ENCODE data around the gene LAPTM5. TPM values are rescaled to one million over a fixed set of nuclear protein-coding genes. Genes with fewer than 3 reads are reported as not detected.

The LAPTM5 gene
- total and polyA plus RNA-seq, 2 of the 8 experiments (the other 6 are each of a cell fraction or from before 2014, with no cell fraction given) = 0.37 to 1.4 TPM

DNA sequence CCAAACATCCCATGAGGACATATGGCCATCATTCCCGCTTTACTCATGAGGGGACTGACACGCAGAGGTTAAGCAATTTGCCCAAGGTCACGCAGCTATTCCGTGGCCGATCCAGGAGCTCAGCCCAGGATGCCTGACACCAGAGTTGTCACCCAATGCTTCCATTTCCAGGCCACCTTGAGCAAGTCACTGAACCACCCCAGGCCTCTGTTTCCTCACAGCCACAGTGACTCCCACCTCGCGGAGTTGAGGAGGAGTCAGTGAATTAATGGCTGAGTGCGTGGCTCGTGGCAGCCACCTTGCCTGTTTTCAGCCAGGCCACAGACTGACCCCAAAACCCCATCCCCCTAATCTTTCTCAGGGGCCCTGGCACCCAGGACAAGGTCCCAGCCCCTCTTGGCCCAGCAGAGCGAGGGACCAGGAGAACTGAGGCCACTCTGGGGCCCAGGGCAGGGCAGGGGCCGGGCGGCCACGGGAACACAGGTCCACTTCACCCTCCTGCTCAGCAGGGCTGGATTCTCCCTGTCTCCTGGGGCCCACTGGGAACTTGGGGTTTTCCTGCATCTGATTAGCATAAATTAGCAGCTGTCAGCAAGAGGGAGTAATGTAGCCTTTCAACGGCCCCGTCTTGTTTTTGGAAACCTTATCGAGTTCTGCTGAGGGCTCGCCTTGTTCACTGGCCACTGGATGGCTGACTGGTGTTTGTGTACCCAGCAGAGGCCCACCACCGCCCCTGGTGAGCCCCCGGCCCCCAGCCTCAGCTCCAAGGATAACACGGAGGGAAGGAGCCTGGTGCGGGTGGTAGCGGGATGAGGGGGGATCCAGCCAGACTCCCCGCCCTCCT is 19.7 kb upstream of the LAPTM5 start:
- CTCF ChIA-PET (ENCODE audit: partially characterized antibody) = interaction anchor here (1.1 to 51.2 kb wide), 4 partner anchors 26 to 396 kb away, joined by 3 to 1640 read pairs (median 791); partner anchors contain the start of genes LAPTM5, MATN1 and SDC3
- Histone ChIP-seq H2AFZ (ENCODE audit: low read length) (no peak overlapping the region), H4K91ac (replicated peaks; ENCODE audit: insufficient read length, low read length) (no peak overlapping the region), H4K20me1 (replicated peaks in 1 of 2; ENCODE audit: control insufficient read depth in 1 of 2, insufficient read depth in 2 of 2, low read length in 2 of 2) (no peaks in the 10 kb centered on the region), H3K36me3 (ENCODE audit: control insufficient read depth in 2 of 4, insufficient read depth in 4 of 4, low read length in 3 of 4) (no peaks in the 10 kb centered on the region), H3K4ac (replicated peaks; ENCODE audit: insufficient read length, low read depth, low read length) (no peak overlapping the region), H3K23ac (ENCODE audit: insufficient read length) (no peak overlapping the region), H2BK12ac (ENCODE audit: low read depth, low read length) (no peak overlapping the region), H2BK120ac (replicated peaks; ENCODE audit: low read depth, low read length) (no peak overlapping the region), H3K56ac (replicated peaks; ENCODE audit: insufficient read length, low read depth, low read length) (no peak overlapping the region), H3K4me3 (ENCODE audit: extremely low read depth in 1 of 4, insufficient read depth in 2 of 4, low read depth in 3 of 4, low read length in 4 of 4) (no peak overlapping the region), H4K8ac (ENCODE audit: extremely low read depth, insufficient read depth, low read length) (no peak overlapping the region; the same call in 1 of the 2 replicates), H3K79me1 (ENCODE audit: low read depth, low read length) (no peaks in the 10 kb centered on the region), H3K18ac (ENCODE audit: extremely low read depth, low read length) (no peak overlapping the region), H3K27me3 (replicated peaks in 1 of 4; ENCODE audit: control insufficient read depth in 3 of 4, extremely low read depth in 1 of 4, insufficient read depth in 3 of 4, low read length in 3 of 4) (no peaks in the 10 kb centered on the region), H3K4me1 (replicated peaks in 1 of 4; ENCODE audit: control insufficient read depth in 3 of 4, insufficient read depth in 4 of 4, low read length in 3 of 4) (no peaks in the 10 kb centered on the region; a peak in 1 of 7 replicates), H3K9ac (replicated peaks in 1 of 4; ENCODE audit: extremely low read depth in 1 of 4, low read depth in 3 of 4, low read length in 3 of 4) (no peak overlapping the region), H3K79me2 (ENCODE audit: control insufficient read depth in 1 of 2, insufficient read depth in 2 of 2, low read length in 2 of 2) (no peaks in the 10 kb centered on the region), H3K14ac (ENCODE audit: insufficient read length) (no peak overlapping the region), H3K4me2 (ENCODE audit: insufficient read depth in 1 of 2, low read depth in 2 of 2, low read length in 2 of 2) (no peak overlapping the region), H2AK5ac (ENCODE audit: low read depth, low read length) (no peak overlapping the region), H2BK5ac (ENCODE audit: low read depth, low read length) (no peak overlapping the region), H3K9me3 (ENCODE audit: insufficient read depth in 2 of 2, low read depth in 1 of 2, low read length in 1 of 2) (no peaks in the 10 kb centered on the region), H4K5ac (ENCODE audit: insufficient read length, low read depth, low read length) (no peak overlapping the region), H2BK15ac (ENCODE audit: low read length) (no peak overlapping the region), H3K23me2 (ENCODE audit: low read depth, low read length) (no peaks in the 10 kb centered on the region), H3K27ac (ENCODE audit: low read depth, low read length) (no peak overlapping the region), H2BK20ac (ENCODE audit: low read length) (no peak overlapping the region)
- POLR2A ChIA-PET (ENCODE audit: partially characterized antibody) = no interaction called here
- WGBS, 2 experiments (ENCODE audit: extremely low coverage in 1 of 2, insufficient coverage in 1 of 2, insufficient read length in 1 of 2, insufficient replicate concordance in 2 of 2, low coverage in 1 of 2, low lambda C conversion rate in 2 of 2, missing lambda C conversion rate in 1 of 2) = 90% methylated on average over 23 of the region's 23 CpGs; no CpG with 5 or more reads in 1 of the 2 experiments
- TF ChIP-seq HDAC2 (IDR thresholded peaks at IDR 0.05; ENCODE audit: borderline replicate concordance in 1 of 2, low read depth in 2 of 2, low read length in 2 of 2) = no peak
- DNase-seq (ENCODE audit: low read depth in 1 of 2, low spot score in 2 of 2) (no peak), FAIRE-seq (no peak)
